GM21717 (cell line): ENCODE measurements around the gene FGD1.
"Not testable (repeated sequence)": the region's sequence is repeated elsewhere in the genome, so short reads cannot be mapped to it uniquely, and the experiment has no call there.

Experiments
- ATAC-seq: cut with Tn5 transposase; IDR thresholded peaks from one replicate; pipeline ENCODE4 v1.9.1; 2021; ENCODE audit warnings: mild to moderate bottlenecking, moderate library complexity; ENCODE audit not compliant: unreplicated experiment

Gene FGD1

GRCh38 chrX:54495814-54496516, at the start of gene FGD1:
FGD1 (minus strand) TSS chrX:54496234; CDS start chrX:54495432, 802 bp downstream.
- no peak for ATAC-seq

- ATAC-seq: not testable (repeated sequence)
Observed at GRCh38 chrX:54542239-54542638, 46.2 kb upstream of the FGD1 start.

- no peak for ATAC-seq
Observed at GRCh38 chrX:54540289-54540688, 44.3 kb upstream of the FGD1 start.

- no peak for ATAC-seq
Observed at GRCh38 chrX:54534271-54534670, 38.2 kb upstream of the FGD1 start.

GRCh38 chrX:54530357-54530900, 34.4 kb upstream of the FGD1 start:
- peak; percentile 16 for ATAC-seq

- ATAC-seq: peak; percentile 88
Observed at GRCh38 chrX:54529552-54530356, 33.7 kb upstream of the FGD1 start, which contains the start of gene GNL3L. GNL3L (plus strand) TSS chrX:54530219; CDS start chrX:54532567, 2,348 bp downstream.

- ATAC-seq: no peak
Observed at GRCh38 chrX:54529151-54529550, 33.1 kb upstream of the FGD1 start.

- ATAC-seq: no peak
Observed at GRCh38 chrX:54509400-54509799, 13.4 kb upstream of the FGD1 start.

- ATAC-seq: no peak
Observed at GRCh38 chrX:54496936-54497335, 902 bp upstream of the FGD1 start.

- ATAC-seq: no peak
Observed at GRCh38 chrX:54496517-54496852, 451 bp upstream of the FGD1 start.

GRCh38 chrX:54494989-54495813, 833 bp downstream of the FGD1 start:
- no peak for ATAC-seq

GRCh38 chrX:54494166-54494988, 1.7 kb downstream of the FGD1 start:
- no peak for ATAC-seq

GRCh38 chrX:54492340-54492739, 3.7 kb downstream of the FGD1 start:
- no peak for ATAC-seq

GRCh38 chrX:54489819-54490218, 6.2 kb downstream of the FGD1 start:
- ATAC-seq: not testable (repeated sequence)

GRCh38 chrX:54484666-54485065, 11.4 kb downstream of the FGD1 start:
- ATAC-seq: no peak

- no peak for ATAC-seq
Observed at GRCh38 chrX:54483946-54484345, 12.1 kb downstream of the FGD1 start.

- no peak for ATAC-seq
Observed at GRCh38 chrX:54482839-54483593, 13.0 kb downstream of the FGD1 start.

GRCh38 chrX:54479136-54480111, 16.6 kb downstream of the FGD1 start:
- no peak for ATAC-seq
